Stimulated activated CD8-positive, alpha-beta memory T cell treated with anti-CD3 and anti-CD28 coated beads, Interleukin-7, amount 100 ng/mL, for 48 hours (primary cell): ENCODE results near the gene GOLGA6L22.
"Not testable (repeated sequence)": the region's sequence is repeated elsewhere in the genome, so short reads cannot be mapped to it uniquely, and the experiment has no call there.

Experiments used
- DNase-seq, 2 donors: peaks; one replicate each; pipeline ENCODE4 v3.0.0-alpha.2; 2020; ENCODE audit warnings: low read depth in 1 of 2; ENCODE audit errors: extremely low read depth in 1 of 2

Gene GOLGA6L22

GRCh38 chr15:22458603-22459002 is at the start of gene GOLGA6L22:
GOLGA6L22 (plus strand) TSS chr15:22458903; CDS start chr15:22458994, 91 bp downstream.
- DNase-seq = not testable (repeated sequence)

- not testable (repeated sequence) for DNase-seq
Observed at GRCh38 chr15:22417288-22417687, 41.4 kb upstream of the GOLGA6L22 start.

GRCh38 chr15:22417795-22418194 is 40.9 kb upstream of the GOLGA6L22 start:
- DNase-seq = not testable (repeated sequence)

GRCh38 chr15:22418212-22418611 is 40.5 kb upstream of the GOLGA6L22 start:
- not testable (repeated sequence) for DNase-seq

GRCh38 chr15:22418666-22419065 is 40.0 kb upstream of the GOLGA6L22 start:
- DNase-seq = not testable (repeated sequence)

- DNase-seq = not testable (repeated sequence)
Observed at GRCh38 chr15:22420340-22420739, 38.4 kb upstream of the GOLGA6L22 start.

- DNase-seq = not testable (repeated sequence)
Observed at GRCh38 chr15:22429426-22429825, 29.3 kb upstream of the GOLGA6L22 start.

GRCh38 chr15:22431687-22432086 is 27.0 kb upstream of the GOLGA6L22 start:
- not testable (repeated sequence) for DNase-seq

GRCh38 chr15:22494490-22495113 is 35.9 kb downstream of the GOLGA6L22 start:
- peak in 1 of 2 donors; percentile 24 for DNase-seq

GRCh38 chr15:22497200-22497599 is 38.5 kb downstream of the GOLGA6L22 start:
- not testable (repeated sequence) for DNase-seq

GRCh38 chr15:22498220-22498925 is 39.7 kb downstream of the GOLGA6L22 start:
- DNase-seq = not testable (repeated sequence)

- DNase-seq = not testable (repeated sequence)
Observed at GRCh38 chr15:22502272-22502671, 43.6 kb downstream of the GOLGA6L22 start.

GRCh38 chr15:22506959-22507358 is 48.3 kb downstream of the GOLGA6L22 start:
- DNase-seq = not testable (repeated sequence)

- DNase-seq = not testable (repeated sequence)
Observed at GRCh38 chr15:22516140-22516539, 57.4 kb downstream of the GOLGA6L22 start.
